ENCODE measurements around the gene MRPS7.

DNA sequence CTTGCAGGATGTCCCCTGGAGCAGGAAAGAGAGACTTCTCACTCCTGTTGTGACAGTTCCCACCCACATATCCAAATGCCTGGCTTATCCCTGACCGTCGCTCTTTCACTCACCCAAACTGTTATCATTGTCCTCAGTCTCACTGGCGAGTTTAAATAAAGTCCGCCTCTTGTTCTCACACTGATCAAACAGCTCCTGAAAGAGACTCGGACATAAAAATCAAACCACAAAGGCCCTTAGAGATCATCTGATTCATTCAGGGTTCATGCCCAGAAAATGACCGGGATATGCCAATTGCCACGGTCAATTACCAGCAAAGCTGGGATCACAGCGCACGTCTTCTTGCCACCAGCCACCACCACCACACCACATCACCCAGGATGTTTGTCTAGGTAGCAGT lies 20.2 kb upstream of the MRPS7 start:
- TF ChIP-seq CTCF (IDR thresholded peaks at IDR 0.05; ENCODE audit: poor library complexity) (no peak), EZH2 (IDR thresholded peaks at IDR 0.05; ENCODE audit: borderline replicate concordance) (no peak), EZH2phosphoT487 (IDR thresholded peaks at IDR 0.05; ENCODE audit: low read depth, severe bottlenecking, unreplicated experiment) (no peak)

All from hepatocyte (in vitro differentiated cells).